GM23338 (cell line): ENCODE results near the gene GPC6. TPM values are rescaled to one million over a fixed set of nuclear protein-coding genes. Genes with fewer than 3 reads are reported as not detected.

Experiments
- ATAC-seq: fragments of 200-7000 bp; cut with Tn5 transposase; 3 replicates; pipeline ENCODE4 v1.9.1; 2020
- DNase-seq: peaks from one replicate; pipeline ENCODE4 v3.0.0-alpha.2; 2015; ENCODE audit warnings: low spot score
- H2AFZ ChIP-seq: fragments of 200-600 bp; sonication (generic); 2 replicates; pipeline ENCODE4 v1.8.0; 2016; ENCODE audit warnings: antibody characterized with exemption, mild to moderate bottlenecking, moderate library complexity
- H3F3A ChIP-seq: fragments of 200-600 bp; sonication (generic); replicated peaks from 2 replicates; pipeline ENCODE4 v1.8.0; 2017; ENCODE audit warnings: antibody characterized with exemption, mixed run types, low read depth
- H3K27ac ChIP-seq: fragments of 200-600 bp; sonication (generic); 2 replicates; pipeline ENCODE4 v1.6.1; 2016; ENCODE audit warnings: low read depth
- H3K27me3 ChIP-seq: fragments of 200-600 bp; sonication (generic); 2 replicates; pipeline ENCODE4 v1.8.0; 2016; ENCODE audit warnings: mild to moderate bottlenecking, mixed run types, moderate library complexity; ENCODE audit not compliant: insufficient read depth
- H3K36me3 ChIP-seq: fragments of 200-600 bp; sonication (generic); 2 replicates; pipeline ENCODE4 v1.8.0; 2016; ENCODE audit warnings: mild to moderate bottlenecking; ENCODE audit not compliant: insufficient read depth
- H3K4me1 ChIP-seq: fragments of 200-600 bp; sonication (generic); 2 replicates; pipeline ENCODE4 v1.8.0; 2016; ENCODE audit warnings: mild to moderate bottlenecking, moderate library complexity; ENCODE audit not compliant: insufficient read depth
- H3K4me2 ChIP-seq: fragments of 200-600 bp; sonication (generic); 2 replicates; pipeline ENCODE4 v1.7.1; 2017; ENCODE audit warnings: mixed run types
- H3K4me3 ChIP-seq: fragments of 200-600 bp; sonication (generic); 2 replicates; pipeline ENCODE4 v1.6.1; 2016; ENCODE audit warnings: mixed run types
- H3K79me2 ChIP-seq: fragments of 200-600 bp; sonication (generic); replicated peaks from 2 replicates; pipeline ENCODE4 v1.8.0; 2017; ENCODE audit warnings: mild to moderate bottlenecking; ENCODE audit not compliant: insufficient read depth
- H3K9me2 ChIP-seq: fragments of 200-600 bp; sonication (generic); 2 replicates; pipeline ENCODE4 v1.8.0; 2017; ENCODE audit not compliant: insufficient read depth
- H4K20me1 ChIP-seq: fragments of 200-600 bp; sonication (generic); replicated peaks from 2 replicates; pipeline ENCODE4 v1.8.0; 2017; ENCODE audit warnings: mild to moderate bottlenecking; ENCODE audit not compliant: insufficient read depth
- H3K27ac Mint-ChIP-seq: 2 replicates; pipeline ENCODE4 v1.8.0; 2020; ENCODE audit warnings: inconsistent platforms, mild to moderate bottlenecking, moderate library complexity, mixed read lengths
- H3K27me3 Mint-ChIP-seq: 3 replicates; pipeline ENCODE4 v1.8.0; 2022; ENCODE audit warnings: low read depth, mild to moderate bottlenecking, moderate library complexity, mixed read lengths, inconsistent platforms; ENCODE audit not compliant: insufficient read depth, poor library complexity
- H3K36me3 Mint-ChIP-seq: 3 replicates; pipeline ENCODE4 v1.8.0; 2021; ENCODE audit warnings: low read depth, mild to moderate bottlenecking, inconsistent platforms, moderate library complexity, mixed read lengths
- H3K4me1 Mint-ChIP-seq: 3 replicates; pipeline ENCODE4 v1.8.0; 2020; ENCODE audit warnings: mild to moderate bottlenecking, inconsistent platforms, mixed read lengths
- H3K4me3 Mint-ChIP-seq: 3 replicates; pipeline ENCODE4 v1.8.0; 2021; ENCODE audit warnings: moderate library complexity, mild to moderate bottlenecking, inconsistent platforms, mixed read lengths
- H3K9me3 Mint-ChIP-seq: 3 replicates; pipeline ENCODE4 v1.8.0; 2020; ENCODE audit warnings: moderate library complexity, mild to moderate bottlenecking, inconsistent platforms, mixed read lengths
- CREB1 ChIP-seq: fragments of 250-450 bp; sonication (Bioruptor Pico); IDR thresholded peaks from 2 replicates; pipeline ENCODE4 v1.5.0; 2020; ENCODE audit warnings: low read depth, mild to moderate bottlenecking, moderate library complexity
- CTCF ChIP-seq, 2 experiments: fragments of 200-600 bp in 1 of 2; sonication (generic) in 1 of 2; conservative IDR thresholded peaks; 2 replicates each; pipeline versions ENCODE4 v1.5.1 to v1.6.1; 2016 to 2017; ENCODE audit warnings: antibody characterized with exemption in 2 of 2, low read depth in 2 of 2, mild to moderate bottlenecking in 2 of 2, moderate library complexity in 1 of 2
- ETS1 ChIP-seq: IDR thresholded peaks from 2 replicates; pipeline ENCODE4 v1.6.1; 2016; ENCODE audit warnings: antibody characterized with exemption
- JUNB ChIP-seq: IDR thresholded peaks from one replicate; pipeline ENCODE4 v1.6.1; 2016; ENCODE audit warnings: antibody characterized with exemption; ENCODE audit not compliant: unreplicated experiment
- NANOG ChIP-seq: IDR thresholded peaks from 2 replicates; pipeline ENCODE4 v1.6.1; 2016; ENCODE audit warnings: antibody characterized with exemption, borderline replicate concordance
- POLR2AphosphoS5 ChIP-seq: IDR thresholded peaks from 2 replicates; pipeline ENCODE4 v1.6.1; 2016; ENCODE audit warnings: antibody characterized with exemption, low read depth
- STAT1 ChIP-seq: IDR thresholded peaks from one replicate; pipeline ENCODE4 v1.6.1; 2016; ENCODE audit warnings: antibody characterized with exemption; ENCODE audit not compliant: unreplicated experiment
- ZNF114 ChIP-seq: fragments of 250-450 bp; sonication (Bioruptor Pico); IDR thresholded peaks from 2 replicates; pipeline ENCODE4 v1.5.0; 2020; ENCODE audit warnings: mild to moderate bottlenecking, moderate library complexity
- polyA plus RNA-seq: library from polyadenylated mRNA; unstranded; fragments of >200 nt; fragmentation: Nextera tagmentation; extraction: Ambion mirVana; gene quantifications from 2 replicates; pipeline ENCODE4 v1.2.1, GENCODE V29; 2016
- total RNA-seq: library from RNA; depleted of rRNA; stranded (reverse); fragments of >200 nt; shearing (Covaris generic); gene quantifications from 2 replicates; pipeline ENCODE4 v1.2.3, GENCODE V29; 2014
- TF ChIP-seq, protein P1 (sequence below): fragments of 250-450 bp; sonication (Bioruptor Pico); IDR thresholded peaks from 2 replicates; pipeline ENCODE4 v1.5.0; 2020; ENCODE audit warnings: mild to moderate bottlenecking, moderate library complexity

GPC6 gene
- total and polyA plus RNA-seq, 2 experiments from 2014 or later = 6.4 to 28.6 TPM

GRCh38 chr13:94214975-94215374 is 988.4 kb downstream of the GPC6 start (continued):
- TF ChIP-seq, protein P1, sequence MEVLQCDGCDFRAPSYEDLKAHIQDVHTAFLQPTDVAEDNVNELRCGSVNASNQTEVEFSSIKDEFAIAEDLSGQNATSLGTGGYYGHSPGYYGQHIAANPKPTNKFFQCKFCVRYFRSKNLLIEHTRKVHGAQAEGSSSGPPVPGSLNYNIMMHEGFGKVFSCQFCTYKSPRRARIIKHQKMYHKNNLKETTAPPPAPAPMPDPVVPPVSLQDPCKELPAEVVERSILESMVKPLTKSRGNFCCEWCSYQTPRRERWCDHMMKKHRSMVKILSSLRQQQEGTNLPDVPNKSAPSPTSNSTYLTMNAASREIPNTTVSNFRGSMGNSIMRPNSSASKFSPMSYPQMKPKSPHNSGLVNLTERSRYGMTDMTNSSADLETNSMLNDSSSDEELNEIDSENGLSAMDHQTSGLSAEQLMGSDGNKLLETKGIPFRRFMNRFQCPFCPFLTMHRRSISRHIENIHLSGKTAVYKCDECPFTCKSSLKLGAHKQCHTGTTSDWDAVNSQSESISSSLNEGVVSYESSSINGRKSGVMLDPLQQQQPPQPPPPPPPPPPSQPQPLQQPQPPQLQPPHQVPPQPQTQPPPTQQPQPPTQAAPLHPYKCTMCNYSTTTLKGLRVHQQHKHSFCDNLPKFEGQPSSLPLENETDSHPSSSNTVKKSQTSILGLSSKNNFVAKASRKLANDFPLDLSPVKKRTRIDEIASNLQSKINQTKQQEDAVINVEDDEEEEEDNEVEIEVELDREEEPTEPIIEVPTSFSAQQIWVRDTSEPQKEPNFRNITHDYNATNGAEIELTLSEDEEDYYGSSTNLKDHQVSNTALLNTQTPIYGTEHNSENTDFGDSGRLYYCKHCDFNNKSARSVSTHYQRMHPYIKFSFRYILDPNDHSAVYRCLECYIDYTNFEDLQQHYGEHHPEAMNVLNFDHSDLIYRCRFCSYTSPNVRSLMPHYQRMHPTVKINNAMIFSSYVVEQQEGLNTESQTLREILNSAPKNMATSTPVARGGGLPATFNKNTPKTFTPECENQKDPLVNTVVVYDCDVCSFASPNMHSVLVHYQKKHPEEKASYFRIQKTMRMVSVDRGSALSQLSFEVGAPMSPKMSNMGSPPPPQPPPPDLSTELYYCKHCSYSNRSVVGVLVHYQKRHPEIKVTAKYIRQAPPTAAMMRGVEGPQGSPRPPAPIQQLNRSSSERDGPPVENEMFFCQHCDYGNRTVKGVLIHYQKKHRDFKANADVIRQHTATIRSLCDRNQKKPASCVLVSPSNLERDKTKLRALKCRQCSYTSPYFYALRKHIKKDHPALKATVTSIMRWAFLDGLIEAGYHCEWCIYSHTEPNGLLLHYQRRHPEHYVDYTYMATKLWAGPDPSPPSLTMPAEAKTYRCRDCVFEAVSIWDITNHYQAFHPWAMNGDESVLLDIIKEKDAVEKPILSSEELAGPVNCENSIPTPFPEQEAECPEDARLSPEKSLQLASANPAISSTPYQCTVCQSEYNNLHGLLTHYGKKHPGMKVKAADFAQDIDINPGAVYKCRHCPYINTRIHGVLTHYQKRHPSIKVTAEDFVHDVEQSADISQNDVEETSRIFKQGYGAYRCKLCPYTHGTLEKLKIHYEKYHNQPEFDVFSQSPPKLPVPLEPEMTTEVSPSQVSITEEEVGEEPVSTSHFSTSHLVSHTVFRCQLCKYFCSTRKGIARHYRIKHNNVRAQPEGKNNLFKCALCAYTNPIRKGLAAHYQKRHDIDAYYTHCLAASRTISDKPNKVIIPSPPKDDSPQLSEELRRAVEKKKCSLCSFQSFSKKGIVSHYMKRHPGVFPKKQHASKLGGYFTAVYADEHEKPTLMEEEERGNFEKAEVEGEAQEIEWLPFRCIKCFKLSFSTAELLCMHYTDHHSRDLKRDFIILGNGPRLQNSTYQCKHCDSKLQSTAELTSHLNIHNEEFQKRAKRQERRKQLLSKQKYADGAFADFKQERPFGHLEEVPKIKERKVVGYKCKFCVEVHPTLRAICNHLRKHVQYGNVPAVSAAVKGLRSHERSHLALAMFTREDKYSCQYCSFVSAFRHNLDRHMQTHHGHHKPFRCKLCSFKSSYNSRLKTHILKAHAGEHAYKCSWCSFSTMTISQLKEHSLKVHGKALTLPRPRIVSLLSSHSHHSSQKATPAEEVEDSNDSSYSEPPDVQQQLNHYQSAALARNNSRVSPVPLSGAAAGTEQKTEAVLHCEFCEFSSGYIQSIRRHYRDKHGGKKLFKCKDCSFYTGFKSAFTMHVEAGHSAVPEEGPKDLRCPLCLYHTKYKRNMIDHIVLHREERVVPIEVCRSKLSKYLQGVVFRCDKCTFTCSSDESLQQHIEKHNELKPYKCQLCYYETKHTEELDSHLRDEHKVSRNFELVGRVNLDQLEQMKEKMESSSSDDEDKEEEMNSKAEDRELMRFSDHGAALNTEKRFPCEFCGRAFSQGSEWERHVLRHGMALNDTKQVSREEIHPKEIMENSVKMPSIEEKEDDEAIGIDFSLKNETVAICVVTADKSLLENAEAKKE (CRISPR knock-in tag) = no peak
- TF ChIP-seq CREB1 (no peak), NANOG (no peak), CTCF (conservative IDR thresholded peaks at IDR 0.05; ENCODE audit: low read depth in 2 of 2) (no peak), STAT1 (no peak)

DNA sequence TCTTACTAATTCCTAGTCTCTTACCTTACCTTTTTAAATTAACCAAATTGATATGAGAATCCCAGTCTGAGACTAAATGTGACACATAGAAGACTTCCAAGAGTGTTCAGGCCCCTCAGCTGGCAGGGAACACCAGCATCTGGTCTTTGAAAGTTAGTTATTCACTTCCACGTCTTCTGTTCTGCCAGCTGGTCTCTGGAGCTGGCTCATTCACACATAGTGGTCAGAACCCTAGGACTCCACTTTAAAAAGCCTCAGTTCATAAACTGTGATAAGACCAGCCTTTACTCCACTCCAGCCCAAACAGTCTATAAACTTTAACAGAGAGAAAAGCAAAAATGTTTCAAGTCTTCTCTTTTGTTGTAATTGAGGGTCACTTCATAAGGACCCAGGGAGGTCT is 989.9 kb downstream of the GPC6 start:
- H3K27ac Mint-ChIP-seq = no peak overlapping the region

More for the DNA sequence above, 989.9 kb downstream of the GPC6 start:
- no peak overlapping the region for H3K4me2 ChIP-seq
- Mint-ChIP-seq H3K36me3 (no peaks in the 10 kb centered on the region), H3K9me3 (no peaks in the 10 kb centered on the region), H3K4me3 (no peak overlapping the region), H3K4me1 (peaks cover 45% of the 10 kb centered on the region), H3K27me3 (peaks cover 2% of the 10 kb centered on the region)
- H3F3A ChIP-seq = no peaks in the 10 kb centered on the region
- DNase-seq = no peak
- no peaks in the 10 kb centered on the region for H3K36me3 ChIP-seq
- H2AFZ ChIP-seq = no peak overlapping the region
- no peaks in the 10 kb centered on the region for H3K79me2 ChIP-seq
- no peak for TF ChIP-seq ETS1
- no peak for TF ChIP-seq CREB1
- TF ChIP-seq ZNF114 = no peak
- TF ChIP-seq CTCF (conservative IDR thresholded peaks at IDR 0.05; ENCODE audit: low read depth in 2 of 2) = no peak
- no peak for TF ChIP-seq POLR2AphosphoS5
- no peak for TF ChIP-seq JUNB
- peaks cover 23% of the 10 kb centered on the region for H3K4me1 ChIP-seq
- no peak for ATAC-seq
- no peaks in the 10 kb centered on the region for H3K27me3 ChIP-seq
- no peaks in the 10 kb centered on the region for H4K20me1 ChIP-seq
- H3K4me3 ChIP-seq = no peak overlapping the region
- H3K9me2 ChIP-seq = no peaks in the 10 kb centered on the region; the same call in 1 of the 2 replicates
- no peak overlapping the region for H3K27ac ChIP-seq
